Kidney (tissue), 14 donors: ENCODE data around the gene REEP6. TPM values are rescaled to one million over a fixed set of nuclear protein-coding genes. Genes with fewer than 3 reads are reported as not detected.
A peak's percentile ranks its signal among the peaks of the same experiment; 100 is the strongest.
"Not testable (repeated sequence)": the region's sequence is repeated elsewhere in the genome, so short reads cannot be mapped to it uniquely, and the experiment has no call there.

Experiments
- DNase-seq, 5 donors: peaks; one replicate each; pipeline ENCODE4 v3.0.0-alpha.2; 2013 to 2020
- FAIRE-seq: peaks from 2 replicates; lab custom pipeline; 2012; peaks lifted over from hg19 to GRCh38; lab: Jason Lieb, UNC
- H3K27ac ChIP-seq, 2 donors: one replicate each; pipeline ENCODE4 v1.7.0; 2013; ENCODE audit warnings: low read depth in 2 of 2, low read length in 2 of 2, inconsistent platforms in 1 of 2
- H3K27me3 ChIP-seq: one replicate; pipeline ENCODE4 v1.7.1; 2013; ENCODE audit warnings: low read length, inconsistent platforms; ENCODE audit not compliant: control insufficient read depth, insufficient read depth
- H3K36me3 ChIP-seq, 3 donors: one replicate each; pipeline versions ENCODE4 v1.7.0 to v1.7.1; 2013; ENCODE audit warnings: low read length in 3 of 3, control low read depth in 1 of 3, inconsistent platforms in 1 of 3; ENCODE audit not compliant: insufficient read depth in 3 of 3, control insufficient read depth in 2 of 3
- H3K4me1 ChIP-seq, 3 donors: one replicate each; pipeline versions ENCODE4 v1.7.0 to v1.7.1; 2013; ENCODE audit warnings: low read length in 3 of 3, inconsistent platforms in 1 of 3, low read depth in 1 of 3; ENCODE audit not compliant: control insufficient read depth in 2 of 3, insufficient read depth in 2 of 3
- H3K4me3 ChIP-seq, 3 donors: one replicate each; pipeline versions ENCODE4 v1.7.0 to v1.8.1; 2013; ENCODE audit warnings: low read length in 3 of 3, control low read depth in 1 of 3, inconsistent platforms in 1 of 3
- H3K9ac ChIP-seq, 3 donors: one replicate each; pipeline versions ENCODE4 v1.7.0 to v1.7.1; 2013; ENCODE audit warnings: low read length in 3 of 3, control low read depth in 1 of 3, inconsistent platforms in 1 of 3
- H3K9me3 ChIP-seq, 3 donors: one replicate each; pipeline versions ENCODE4 v1.7.0 to v1.7.1; 2013; ENCODE audit warnings: low read length in 3 of 3, control low read depth in 1 of 3, inconsistent platforms in 1 of 3; ENCODE audit not compliant: control insufficient read depth in 2 of 3, insufficient read depth in 1 of 3
- CTCF ChIP-seq: IDR thresholded peaks from 3 replicates; pipeline ENCODE4 v1.5.1; 2012; ENCODE audit warnings: mild to moderate bottlenecking, moderate library complexity, borderline replicate concordance; ENCODE audit not compliant: insufficient read depth; ENCODE audit errors: extremely low read depth
- intact Hi-C: fragments of 100-400 bp; cut with DNase I; formaldehyde crosslinking; loops from one replicate; pipeline ENCODE4 v1.11.1; 2022
- polyA plus RNA-seq: library from polyadenylated mRNA; stranded (reverse); fragments of 350-450 nt; fragmentation: Illumina TruSeq; extraction: RNeasy Lipid Tissue Mini Kit (QIAGEN cat#74804); gene quantifications from one replicate; pipeline ENCODE4 v1.2.3, GENCODE V29; 2014; ENCODE audit warnings: low read depth, low replicate concordance; ENCODE audit not compliant: insufficient read depth
- total RNA-seq: library from RNA; stranded (reverse); fragmentation: NEBNext Ultra II Directional; extraction: Animal tissue kit (Norgen Biotek cat#: 25700); gene quantifications from one replicate; pipeline ENCODE4 v1.2.1, GENCODE V29; 2021
- donor health status: control.
- donor health status: control.
- donor health status: control.
- donor health status: control.
- donor health status: control.
- donor health status: DM: yes; HTN: yes; CAD: no.
- donor health status: Normal renal cell carcinoma (clear cell type).

REEP6 gene
- total and polyA plus RNA-seq, 2 donors from 2014 or later: 9.6 to 60.0 TPM

DNA sequence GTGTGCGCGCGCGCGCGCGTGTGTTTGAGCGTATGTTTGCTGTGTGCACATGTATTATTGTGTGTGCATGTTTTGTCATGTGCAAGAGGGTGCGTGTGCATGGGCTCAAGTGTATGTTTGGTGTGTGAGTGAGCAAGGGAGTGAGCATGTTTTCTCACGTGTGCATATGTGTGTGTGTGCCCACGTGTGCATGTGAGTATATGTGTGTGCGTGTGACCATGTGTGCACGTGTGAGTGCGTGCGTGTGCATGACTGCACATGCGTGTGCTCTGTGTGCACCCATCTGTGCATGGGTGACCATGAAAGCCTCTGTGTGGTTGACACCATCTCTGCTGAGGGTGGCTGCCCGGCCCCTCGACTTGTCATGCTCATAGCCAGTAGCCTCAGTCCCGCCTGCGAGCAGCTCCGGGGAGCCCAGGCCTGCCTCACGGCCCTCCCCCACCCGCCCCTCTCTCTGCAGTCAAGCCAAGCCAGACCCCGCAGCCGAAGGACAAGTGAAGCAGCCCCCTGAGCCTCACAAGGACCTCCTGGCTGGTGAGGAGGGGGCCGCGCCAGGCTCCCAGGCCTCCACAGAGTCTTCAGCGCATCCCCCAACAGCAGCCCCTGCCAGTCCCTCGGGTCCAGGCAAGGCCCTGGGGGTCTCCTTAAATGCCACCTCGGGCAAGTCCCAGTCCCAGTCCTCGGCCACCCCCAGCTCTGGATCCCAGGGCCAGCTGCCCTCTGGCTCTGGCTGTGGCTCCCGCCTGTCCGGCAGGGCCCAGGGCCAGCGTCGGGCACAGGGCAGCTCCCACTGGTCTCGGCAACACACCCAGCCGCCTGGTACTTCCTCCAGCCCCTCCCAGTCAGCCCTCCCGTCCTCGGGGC is 6.0 kb downstream of the REEP6 start:
- intact Hi-C loops: no loop called here
- no peaks in the 10 kb centered on the region for H3K9me3 ChIP-seq
- no peaks in the 10 kb centered on the region for H3K27me3 ChIP-seq
- H3K27ac ChIP-seq: no peak overlapping the region
- no peaks in the 10 kb centered on the region for H3K36me3 ChIP-seq
- no peaks in the 10 kb centered on the region for H3K4me1 ChIP-seq
- FAIRE-seq: no peak
- no peak overlapping the region for H3K4me3 ChIP-seq
- DNase-seq: peak in 1 of 5 donors; percentile 39
- H3K9ac ChIP-seq: no peak overlapping the region
- no peak for TF ChIP-seq CTCF

DNA sequence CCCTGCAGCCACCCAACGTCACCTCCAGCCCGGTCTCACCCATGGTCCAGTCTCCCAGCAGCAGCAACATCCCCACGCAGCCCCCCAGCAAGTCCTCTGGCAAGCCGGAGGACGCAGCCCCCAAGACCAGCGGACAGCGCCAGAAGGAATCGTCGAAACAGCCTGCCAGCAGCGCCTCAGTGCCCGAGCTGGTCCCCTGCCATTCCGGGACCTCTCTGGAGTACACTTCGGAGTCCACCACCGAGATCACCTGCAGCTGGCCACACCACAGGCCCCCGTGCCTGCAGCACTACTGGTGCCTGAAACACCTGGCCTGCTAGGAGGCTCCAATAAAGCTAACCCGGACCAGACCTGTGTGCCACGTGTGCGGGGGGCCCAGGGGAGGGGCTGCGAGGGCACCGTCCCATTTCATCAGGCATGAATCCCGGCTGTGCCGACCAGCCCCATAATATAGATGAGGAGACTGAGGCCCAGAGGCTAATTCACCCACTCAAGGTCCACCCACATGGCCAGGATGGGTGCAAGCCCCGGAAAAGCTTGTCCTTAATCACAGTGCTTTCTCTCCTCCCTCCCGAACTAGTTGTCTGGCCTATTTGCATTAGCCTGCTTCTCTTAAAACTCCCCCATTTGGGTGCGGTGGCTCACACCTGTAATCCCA is 6.7 kb downstream of the REEP6 start:
- no peak for TF ChIP-seq CTCF
- FAIRE-seq (no peak), DNase-seq (no peak)
- Histone ChIP-seq H3K4me3 (no peak overlapping the region), H3K36me3 (no peaks in the 10 kb centered on the region), H3K9me3 (no peaks in the 10 kb centered on the region), H3K4me1 (no peaks in the 10 kb centered on the region), H3K9ac (no peak overlapping the region), H3K27ac (no peak overlapping the region), H3K27me3 (peaks cover 2% of the 10 kb centered on the region)
- intact Hi-C loops: no loop called here

GRCh38 chr19:1499231-1499630 is 8.2 kb downstream of the REEP6 start:
- H3K9ac ChIP-seq, DNase-seq, H3K27ac ChIP-seq, H3K9me3 ChIP-seq, H3K4me1 ChIP-seq, H3K4me3 ChIP-seq, H3K36me3 ChIP-seq, intact Hi-C loops, FAIRE-seq: not testable (repeated sequence)
- H3K27me3 ChIP-seq: peaks cover 12% of the 10 kb centered on the region

- FAIRE-seq: no peak
- DNase-seq: peak in 3 of 5 donors; percentile 26 to 49 (median 48)
- Histone ChIP-seq H3K9me3 (no peaks in the 10 kb centered on the region), H3K27ac (no peak overlapping the region), H3K36me3 (no peaks in the 10 kb centered on the region), H3K4me1 (no peaks in the 10 kb centered on the region), H3K27me3 (peaks cover 17% of the 10 kb centered on the region), H3K4me3 (no peak overlapping the region), H3K9ac (no peak overlapping the region)
- intact Hi-C loops: no loop called here
- no peak for TF ChIP-seq CTCF
Observed at GRCh38 chr19:1501200-1501595, 10.2 kb downstream of the REEP6 start.
